ENCODE results near the gene MADD. TPM values are rescaled to one million over a fixed set of nuclear protein-coding genes. Genes with fewer than 3 reads are reported as not detected.

MADD gene
- total RNA-seq, 1 donor from 2014 or later: 53.7 TPM

DNA sequence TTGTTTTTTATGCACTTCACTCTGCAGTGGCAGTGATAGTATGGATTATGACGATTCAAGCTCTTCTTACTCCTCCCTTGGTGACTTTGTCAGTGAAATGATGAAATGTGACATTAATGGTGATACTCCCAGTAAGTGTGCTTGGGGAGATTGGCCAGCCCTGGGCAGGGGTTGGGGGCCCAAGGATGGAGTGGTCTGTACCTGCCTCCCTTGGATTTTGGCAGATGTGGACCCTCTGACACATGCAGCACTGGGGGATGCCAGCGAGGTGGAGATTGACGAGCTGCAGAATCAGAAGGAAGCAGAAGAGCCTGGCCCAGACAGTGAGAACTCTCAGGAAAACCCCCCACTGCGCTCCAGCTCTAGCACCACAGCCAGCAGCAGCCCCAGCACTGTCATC lies 14.2 kb downstream of the MADD start:
- H3K4me3 ChIP-seq: no peak overlapping the region
- intact Hi-C loops (cut with DNase I): no loop called here
- no peak for ATAC-seq

GRCh38 chr11:47285969-47286770 lies 16.2 kb downstream of the MADD start:
- intact Hi-C loops (cut with DNase I): no loop called here
- Histone ChIP-seq H3K36me3 (peaks cover 100% of the 10 kb centered on the region), H3K27ac (no peak overlapping the region), H3K4me3 (no peak overlapping the region), H3K4me1 (no peaks in the 10 kb centered on the region), H3K9me3 (no peaks in the 10 kb centered on the region), H3K27me3 (ENCODE audit: low read depth) (no peaks in the 10 kb centered on the region)
- no peak for TF ChIP-seq CTCF (IDR thresholded peaks at IDR 0.05)
- no peak for DNase-seq
- ATAC-seq: no peak

More for the DNA sequence above, 14.2 kb downstream of the MADD start:
- no peak for TF ChIP-seq CTCF (IDR thresholded peaks at IDR 0.05)
- no peaks in the 10 kb centered on the region for H3K4me1 ChIP-seq
- H3K9me3 ChIP-seq: no peaks in the 10 kb centered on the region
- H3K27ac ChIP-seq: no peak overlapping the region
- peaks cover 100% of the 10 kb centered on the region for H3K36me3 ChIP-seq
- no peaks in the 10 kb centered on the region for H3K27me3 ChIP-seq (ENCODE audit: low read depth)
- DNase-seq: no peak

GRCh38 chr11:47288066-47288465 lies 18.1 kb downstream of the MADD start:
- Histone ChIP-seq H3K36me3 (peaks cover 100% of the 10 kb centered on the region), H3K4me1 (no peaks in the 10 kb centered on the region), H3K9me3 (no peaks in the 10 kb centered on the region), H3K27ac (no peak overlapping the region), H3K4me3 (no peak overlapping the region), H3K27me3 (ENCODE audit: low read depth) (no peaks in the 10 kb centered on the region)
- no peak for TF ChIP-seq CTCF (IDR thresholded peaks at IDR 0.05)
- no peak for ATAC-seq
- intact Hi-C loops (cut with DNase I): no loop called here
- DNase-seq: no peak

DNA sequence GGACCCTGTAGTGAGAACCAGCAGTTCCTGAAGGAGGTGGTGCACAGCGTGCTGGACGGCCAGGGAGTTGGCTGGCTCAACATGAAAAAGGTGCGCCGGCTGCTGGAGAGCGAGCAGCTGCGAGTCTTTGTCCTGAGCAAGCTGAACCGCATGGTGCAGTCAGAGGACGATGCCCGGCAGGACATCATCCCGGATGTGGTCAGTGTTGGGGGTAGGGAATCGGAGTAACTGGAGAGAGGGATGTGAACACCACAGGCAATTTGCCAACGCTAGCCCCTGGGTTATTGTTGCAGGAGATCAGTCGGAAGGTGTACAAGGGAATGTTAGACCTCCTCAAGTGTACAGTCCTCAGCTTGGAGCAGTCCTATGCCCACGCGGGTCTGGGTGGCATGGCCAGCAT lies 19.9 kb downstream of the MADD start:
- no peaks in the 10 kb centered on the region for H3K4me1 ChIP-seq
- ATAC-seq (no peak), DNase-seq (no peak)
- no peaks in the 10 kb centered on the region for H3K9me3 ChIP-seq
- no peak for TF ChIP-seq CTCF (IDR thresholded peaks at IDR 0.05)
- intact Hi-C loops (cut with DNase I): no loop called here
- no peaks in the 10 kb centered on the region for H3K27me3 ChIP-seq (ENCODE audit: low read depth)
- H3K27ac ChIP-seq: no peak overlapping the region
- no peak overlapping the region for H3K4me3 ChIP-seq
- peaks cover 100% of the 10 kb centered on the region for H3K36me3 ChIP-seq

DNA sequence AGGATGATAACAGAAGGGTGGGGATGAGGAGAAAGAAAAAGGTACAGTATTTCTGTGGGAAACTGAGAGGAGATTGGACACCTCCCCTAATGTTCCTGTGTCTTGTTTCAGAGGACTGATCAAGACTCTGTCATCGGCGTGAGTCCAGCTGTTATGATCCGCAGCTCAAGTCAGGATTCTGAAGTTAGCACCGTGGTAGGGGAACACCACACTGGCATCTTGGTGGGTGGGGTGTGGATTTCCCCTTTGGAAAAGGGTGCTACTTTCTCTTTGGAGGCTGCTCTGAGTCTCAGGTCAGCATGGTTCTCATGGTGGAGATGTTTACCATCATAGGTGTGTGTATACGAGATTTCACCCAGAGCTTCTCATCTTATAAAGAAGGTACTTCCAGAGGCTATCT lies 25.5 kb downstream of the MADD start:
- Histone ChIP-seq H3K4me1 (no peaks in the 10 kb centered on the region), H3K36me3 (peaks cover 99% of the 10 kb centered on the region), H3K27me3 (ENCODE audit: low read depth) (no peaks in the 10 kb centered on the region), H3K4me3 (no peak overlapping the region), H3K9me3 (no peaks in the 10 kb centered on the region), H3K27ac (no peak overlapping the region)
- ATAC-seq (no peak), DNase-seq (no peak)
- TF ChIP-seq CTCF (IDR thresholded peaks at IDR 0.05): no peak
- intact Hi-C loops (cut with DNase I): no loop called here

Data from lower lobe of right lung (tissue), 2 donors.